Measurements from ENCODE around the gene HP1BP3. TPM values are rescaled to one million over a fixed set of nuclear protein-coding genes. Genes with fewer than 3 reads are reported as not detected.

The HP1BP3 gene
- total and polyA plus RNA-seq, 2 of the 4 experiments (the other 2 are of a cell fraction): 88.4 to 151 TPM

DNA sequence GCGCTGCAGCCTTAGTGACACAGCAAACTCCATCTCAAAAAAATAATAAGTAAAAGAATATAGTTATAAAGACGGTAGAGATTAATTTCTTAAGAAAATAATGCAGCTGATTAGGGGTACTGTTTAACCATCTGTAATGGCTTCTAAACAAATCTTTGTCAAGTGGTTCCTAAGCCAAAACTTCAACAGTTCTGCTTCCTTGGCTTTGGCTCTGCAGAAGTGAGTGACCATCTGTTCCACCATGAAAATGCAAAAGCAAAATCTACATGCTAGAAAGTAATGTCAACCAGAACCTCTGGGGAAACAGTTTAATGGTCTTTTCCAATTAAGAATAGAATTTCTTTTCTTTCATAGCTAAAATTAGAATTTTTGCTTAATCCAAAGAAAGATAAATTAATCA lies 46.3 kb downstream of the HP1BP3 start:
- no peak overlapping the region for H2BK20ac ChIP-seq (ENCODE audit: low read depth, low read length)
- dilution Hi-C loops (cut with HindIII; ENCODE audit: low sequenced_read_pairs, unreplicated experiment): no loop called here
- H3K9me3 ChIP-seq (ENCODE audit: control insufficient read depth, insufficient read depth, low read length): no peaks in the 10 kb centered on the region
- CTCF ChIA-PET: no interaction called here
- H3K27ac ChIP-seq (ENCODE audit: insufficient read depth, low read length): peak overlapping the region; percentile 54
- H3K4ac ChIP-seq (ENCODE audit: low read depth, low read length): peak overlapping the region; percentile 51
- peak overlapping the region in 1 of 2 experiments; percentile 71; a peak in 1 of 4 replicates for H4K8ac ChIP-seq (ENCODE audit: low read depth in 2 of 2, low read length in 2 of 2)
- H3K9me1 ChIP-seq (ENCODE audit: insufficient read depth, low read length): peaks cover 11% of the 10 kb centered on the region
- H3K18ac ChIP-seq (ENCODE audit: low read depth, low read length): no peak overlapping the region
- H2AK5ac ChIP-seq (ENCODE audit: low read depth, low read length): peak overlapping the region; percentile 74; the same call in 1 of the 2 replicates
- in situ Hi-C loops (cut with MboI; ENCODE audit: low sequenced_read_pairs): no loop called here
- no peak for TF ChIP-seq CEBPB (IDR thresholded peaks at IDR 0.05; ENCODE audit: low read depth, low read length)
- TF ChIP-seq SMC3 (IDR thresholded peaks at IDR 0.05; ENCODE audit: low read depth, low read length): no peak
- TF ChIP-seq, protein P1, sequence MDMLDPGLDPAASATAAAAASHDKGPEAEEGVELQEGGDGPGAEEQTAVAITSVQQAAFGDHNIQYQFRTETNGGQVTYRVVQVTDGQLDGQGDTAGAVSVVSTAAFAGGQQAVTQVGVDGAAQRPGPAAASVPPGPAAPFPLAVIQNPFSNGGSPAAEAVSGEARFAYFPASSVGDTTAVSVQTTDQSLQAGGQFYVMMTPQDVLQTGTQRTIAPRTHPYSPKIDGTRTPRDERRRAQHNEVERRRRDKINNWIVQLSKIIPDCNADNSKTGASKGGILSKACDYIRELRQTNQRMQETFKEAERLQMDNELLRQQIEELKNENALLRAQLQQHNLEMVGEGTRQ (IDR thresholded peaks at IDR 0.05; ENCODE audit: low read depth, low read length): no peak
- no peak for TF ChIP-seq MAFK (IDR thresholded peaks at IDR 0.05; ENCODE audit: low read depth, low read length)
- TF ChIP-seq RAD21 (IDR thresholded peaks at IDR 0.05; ENCODE audit: low read length): no peak
- H3K23ac ChIP-seq (ENCODE audit: low read depth, low read length): peak overlapping the region; percentile 76
- H2BK5ac ChIP-seq (ENCODE audit: low read depth, low read length, poor library complexity, severe bottlenecking): peak overlapping the region; percentile 72
- H3K4me2 ChIP-seq (ENCODE audit: low read depth, low read length): no peak overlapping the region
- intact Hi-C loops (cut with micrococcal nuclease): no loop called here
- H3K14ac ChIP-seq (replicated peaks; ENCODE audit: low read depth, low read length): peak overlapping the region; percentile 71
- DNase-seq: no peak
- H3K9ac ChIP-seq (ENCODE audit: low read depth, low read length): no peak overlapping the region
- H3K27me3 ChIP-seq (ENCODE audit: control insufficient read depth, insufficient read depth, low read length): no peaks in the 10 kb centered on the region
- no peak overlapping the region for H2AK9ac ChIP-seq (replicated peaks; ENCODE audit: low read depth, low read length, poor library complexity)
- H2BK120ac ChIP-seq (ENCODE audit: low read depth, low read length): peak overlapping the region; percentile 44; the same call in 1 of the 2 replicates
- H3K4me1 ChIP-seq (ENCODE audit: control insufficient read depth, insufficient read depth, low read length): peaks cover 14% of the 10 kb centered on the region
- H3K36me3 ChIP-seq (ENCODE audit: control insufficient read depth, insufficient read depth, low read length): peaks cover 26% of the 10 kb centered on the region
- H4K20me1 ChIP-seq (ENCODE audit: insufficient read depth, low read length): no peaks in the 10 kb centered on the region; the same call in 1 of the 2 replicates
- peaks cover 21 to 51% of the 10 kb centered on the region in 2 experiments for H3K79me1 ChIP-seq (ENCODE audit: low read depth in 1 of 2, low read length in 2 of 2)
- POLR2A ChIA-PET (ENCODE audit: unreplicated experiment): no interaction called here
- H4K5ac ChIP-seq (ENCODE audit: low read depth, low read length): no peak overlapping the region
- BruUV-seq (replicated peaks): no TSS peak
- H3K56ac ChIP-seq (ENCODE audit: extremely low read depth, insufficient read depth, low read length): no peak overlapping the region
- H3K4me3 ChIP-seq (ENCODE audit: insufficient read depth, low read depth, low read length): no peak overlapping the region
- H2BK15ac ChIP-seq (ENCODE audit: low read depth, low read length): peak overlapping the region; percentile 54; the same call in 1 of the 3 replicates
- ATAC-seq (ENCODE audit: low read depth): no peak
- H4K91ac ChIP-seq (ENCODE audit: insufficient read depth, low read depth, low read length): peak overlapping the region; percentile 22; the same call in 1 of the 2 replicates
- WGBS, 2 experiments (ENCODE audit: extremely low coverage in 2 of 2, insufficient read length in 1 of 2): no CpG with 5 or more reads among the region's 2 CpGs
- no peak overlapping the region for H2AFZ ChIP-seq (replicated peaks; ENCODE audit: low read length, poor library complexity)
